ENCODE measurements around the gene CACNA1H.

DNA sequence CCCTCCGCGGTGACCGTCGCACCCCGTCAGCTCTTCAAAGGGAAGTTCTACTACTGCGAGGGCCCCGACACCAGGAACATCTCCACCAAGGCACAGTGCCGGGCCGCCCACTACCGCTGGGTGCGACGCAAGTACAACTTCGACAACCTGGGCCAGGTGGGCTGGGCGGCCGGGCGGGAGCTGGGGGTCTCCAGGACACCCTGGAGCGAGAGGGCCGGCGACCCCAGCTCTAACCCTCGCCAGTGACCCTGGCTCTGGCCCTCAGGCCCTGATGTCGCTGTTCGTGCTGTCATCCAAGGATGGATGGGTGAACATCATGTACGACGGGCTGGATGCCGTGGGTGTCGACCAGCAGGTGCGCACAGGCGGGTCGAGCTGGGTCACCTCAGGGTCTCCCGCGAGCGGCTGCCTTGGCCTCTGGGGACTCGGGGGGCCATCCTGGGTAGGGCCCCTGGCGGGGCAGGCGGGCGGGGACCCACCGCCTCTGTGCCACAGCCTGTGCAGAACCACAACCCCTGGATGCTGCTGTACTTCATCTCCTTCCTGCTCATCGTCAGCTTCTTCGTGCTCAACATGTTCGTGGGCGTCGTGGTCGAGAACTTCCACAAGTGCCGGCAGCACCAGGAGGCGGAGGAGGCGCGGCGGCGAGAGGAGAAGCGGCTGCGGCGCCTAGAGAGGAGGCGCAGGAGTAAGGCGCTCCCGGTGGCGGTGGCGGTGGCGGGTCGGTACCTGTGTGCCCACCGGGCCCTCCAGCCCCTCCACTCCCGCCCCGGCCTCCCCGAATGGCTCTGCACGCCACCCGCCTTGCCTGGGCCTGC is 58.8 kb downstream of the CACNA1H start:
- TF ChIP-seq NFXL1 (CRISPR knock-in tag; IDR thresholded peaks at IDR 0.05), result no peak
- TF ChIP-seq SRF (CRISPR knock-in tag; IDR thresholded peaks at IDR 0.05), result no peak
- no peak for TF ChIP-seq POLR2A (conservative IDR thresholded peaks at IDR 0.05)
- no peak for TF ChIP-seq HDGF (IDR thresholded peaks at IDR 0.05)
- TF ChIP-seq SMARCA5 (IDR thresholded peaks at IDR 0.05), result no peak

All from K562 (cell line).